Duodenal mucosa (tissue), 2 donors: Measurements from ENCODE around the gene MEGF9.
"Not testable (repeated sequence)": the region's sequence is repeated elsewhere in the genome, so short reads cannot be mapped to it uniquely, and the experiment has no call there.

ENCODE experiments used
- H3K27ac ChIP-seq: one replicate; pipeline ENCODE4 v1.7.0; 2013; ENCODE audit warnings: low read depth, low read length
- H3K27me3 ChIP-seq, 2 donors: one replicate each; pipeline ENCODE4 v1.7.0; 2013; ENCODE audit warnings: low read length in 2 of 2, control low read depth in 1 of 2; ENCODE audit not compliant: insufficient read depth in 2 of 2, control insufficient read depth in 1 of 2
- H3K36me3 ChIP-seq, 2 donors: one replicate each; pipeline ENCODE4 v1.7.0; 2013; ENCODE audit warnings: low read length in 2 of 2, control low read depth in 1 of 2; ENCODE audit not compliant: insufficient read depth in 2 of 2, control insufficient read depth in 1 of 2
- H3K4me1 ChIP-seq, 2 donors: one replicate each; pipeline ENCODE4 v1.7.0; 2013; ENCODE audit warnings: low read length in 2 of 2, control low read depth in 1 of 2; ENCODE audit not compliant: insufficient read depth in 2 of 2, control insufficient read depth in 1 of 2
- H3K4me3 ChIP-seq, 2 donors: one replicate each; pipeline ENCODE4 v1.7.0; 2013; ENCODE audit warnings: low read length in 2 of 2, low read depth in 1 of 2
- H3K9ac ChIP-seq, 2 donors: one replicate each; pipeline ENCODE4 v1.7.0; 2013; ENCODE audit warnings: low read length in 2 of 2, low read depth in 1 of 2
- H3K9me3 ChIP-seq, 2 donors: one replicate each; pipeline ENCODE4 v1.7.0; 2013; ENCODE audit warnings: low read length in 2 of 2, control low read depth in 1 of 2; ENCODE audit not compliant: control insufficient read depth in 1 of 2

MEGF9 gene

GRCh38 chr9:120746366-120746765 is 32.1 kb upstream of the MEGF9 start:
- H3K27ac ChIP-seq, H3K27me3 ChIP-seq, H3K9me3 ChIP-seq, H3K4me3 ChIP-seq, H3K9ac ChIP-seq, H3K36me3 ChIP-seq, H3K4me1 ChIP-seq: not testable (repeated sequence)

DNA sequence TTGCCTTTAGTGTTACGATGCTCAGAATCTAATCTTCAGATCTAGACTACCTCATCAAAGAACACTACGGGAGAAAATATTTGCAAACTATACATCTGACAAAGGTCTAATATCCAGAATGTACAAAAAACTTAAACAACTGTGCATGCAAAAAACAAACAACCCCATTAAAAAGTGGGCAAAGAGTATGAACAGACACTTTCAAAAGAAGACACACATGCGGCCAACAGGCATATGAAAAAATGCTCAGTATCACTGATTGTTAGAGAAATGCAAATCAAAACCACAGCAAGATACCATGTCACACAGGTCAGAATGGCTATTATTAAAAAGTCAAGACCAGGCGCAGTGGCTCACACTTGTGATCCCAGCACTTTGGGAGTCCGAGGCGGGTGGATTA is 31.0 kb upstream of the MEGF9 start:
- H3K4me1 ChIP-seq: no peaks in the 10 kb centered on the region

GRCh38 chr9:120742951-120743416 is 28.7 kb upstream of the MEGF9 start:
- H3K9me3 ChIP-seq: no peaks in the 10 kb centered on the region
- H3K4me3 ChIP-seq: no peak overlapping the region
- H3K9ac ChIP-seq: no peak overlapping the region
- H3K4me1 ChIP-seq: no peaks in the 10 kb centered on the region
- H3K36me3 ChIP-seq: no peaks in the 10 kb centered on the region
- H3K27me3 ChIP-seq: no peaks in the 10 kb centered on the region
- no peak overlapping the region for H3K27ac ChIP-seq

More for the DNA sequence above, 31.0 kb upstream of the MEGF9 start:
- no peak overlapping the region for H3K27ac ChIP-seq
- no peaks in the 10 kb centered on the region for H3K27me3 ChIP-seq
- H3K4me3 ChIP-seq: no peak overlapping the region
- H3K9me3 ChIP-seq: no peaks in the 10 kb centered on the region
- no peak overlapping the region for H3K9ac ChIP-seq
- no peaks in the 10 kb centered on the region for H3K36me3 ChIP-seq

- H3K27ac ChIP-seq: no peak overlapping the region
- H3K4me1 ChIP-seq: no peaks in the 10 kb centered on the region
- H3K9ac ChIP-seq: no peak overlapping the region
- no peaks in the 10 kb centered on the region for H3K9me3 ChIP-seq
- no peak overlapping the region for H3K4me3 ChIP-seq
- H3K36me3 ChIP-seq: no peaks in the 10 kb centered on the region
- no peaks in the 10 kb centered on the region for H3K27me3 ChIP-seq
Measured at GRCh38 chr9:120741701-120742100, 27.4 kb upstream of the MEGF9 start.

- no peaks in the 10 kb centered on the region for H3K27me3 ChIP-seq
- H3K9me3 ChIP-seq: no peaks in the 10 kb centered on the region
- H3K36me3 ChIP-seq: no peaks in the 10 kb centered on the region
- H3K4me3 ChIP-seq: no peak overlapping the region
- no peak overlapping the region for H3K27ac ChIP-seq
- no peak overlapping the region for H3K9ac ChIP-seq
- no peaks in the 10 kb centered on the region for H3K4me1 ChIP-seq
Measured at GRCh38 chr9:120741191-120741590, 26.9 kb upstream of the MEGF9 start.

DNA sequence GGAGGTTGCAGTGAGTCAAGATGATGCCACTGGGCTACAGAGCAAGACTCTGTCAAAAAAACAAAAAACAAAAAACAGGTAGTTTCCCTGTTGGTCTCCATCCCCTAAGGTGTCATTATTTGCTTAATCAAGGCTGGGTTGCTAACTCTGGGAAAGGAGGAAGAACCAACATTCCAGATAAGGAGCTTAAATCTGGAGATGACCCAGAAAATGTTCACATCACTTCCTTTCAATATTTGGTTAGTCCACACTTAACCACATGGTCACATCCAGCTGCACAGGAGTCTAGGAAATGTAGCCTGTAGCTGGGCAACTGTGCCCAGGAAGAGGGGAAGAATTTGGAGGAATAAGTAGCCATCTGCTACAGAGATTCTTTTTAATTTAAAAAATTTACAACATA is 25.9 kb upstream of the MEGF9 start:
- no peaks in the 10 kb centered on the region for H3K27me3 ChIP-seq
- H3K36me3 ChIP-seq: no peaks in the 10 kb centered on the region
- no peak overlapping the region for H3K9ac ChIP-seq
- no peak overlapping the region for H3K27ac ChIP-seq
- peaks cover 0 to 8% of the 10 kb centered on the region in 2 donors for H3K4me1 ChIP-seq
- H3K9me3 ChIP-seq: no peaks in the 10 kb centered on the region
- H3K4me3 ChIP-seq: no peak overlapping the region

- H3K27ac ChIP-seq: no peak overlapping the region
- no peaks in the 10 kb centered on the region for H3K9me3 ChIP-seq
Measured at GRCh38 chr9:120737416-120738165, 23.3 kb upstream of the MEGF9 start.

DNA sequence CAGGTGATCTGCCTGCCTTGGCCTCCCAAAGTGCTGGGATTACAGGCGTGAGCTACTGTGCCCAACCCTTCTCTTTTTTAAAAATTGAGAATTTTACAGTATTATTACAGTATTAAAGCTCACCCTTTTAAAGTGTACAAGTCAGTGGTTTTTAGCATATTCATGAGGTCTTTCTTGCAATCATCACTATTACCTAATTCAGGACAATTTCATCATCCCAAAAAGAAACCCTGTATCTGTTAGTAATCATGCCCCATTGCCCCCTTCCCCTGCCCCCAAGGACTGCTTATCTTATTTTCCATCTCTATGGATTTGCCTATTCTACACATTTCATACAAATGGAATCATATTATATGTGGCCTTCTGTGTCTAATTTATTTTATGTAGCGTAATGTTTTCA is 22.6 kb upstream of the MEGF9 start:
- Histone ChIP-seq H3K4me3 (no peak overlapping the region), H3K9ac (no peak overlapping the region), H3K36me3 (no peaks in the 10 kb centered on the region), H3K9me3 (no peaks in the 10 kb centered on the region), H3K4me1 (peaks cover 0 to 13% of the 10 kb centered on the region in 2 donors), H3K27ac (no peak overlapping the region), H3K27me3 (no peaks in the 10 kb centered on the region)

More at GRCh38 chr9:120737416-120738165, 23.3 kb upstream of the MEGF9 start:
- Histone ChIP-seq H3K36me3 (no peaks in the 10 kb centered on the region), H3K9ac (no peak overlapping the region), H3K4me1 (peaks cover 0 to 13% of the 10 kb centered on the region in 2 donors), H3K4me3 (no peak overlapping the region), H3K27me3 (no peaks in the 10 kb centered on the region)

- H3K36me3 ChIP-seq: no peaks in the 10 kb centered on the region
- peak overlapping the region in 1 of 2 donors; percentile 22 for H3K4me3 ChIP-seq
- H3K27ac ChIP-seq: no peak overlapping the region
- peaks cover 0 to 20% of the 10 kb centered on the region in 2 donors for H3K4me1 ChIP-seq
- no peaks in the 10 kb centered on the region for H3K9me3 ChIP-seq
- H3K9ac ChIP-seq: no peak overlapping the region
- no peaks in the 10 kb centered on the region for H3K27me3 ChIP-seq
Measured at GRCh38 chr9:120735415-120736126, 21.3 kb upstream of the MEGF9 start.

GRCh38 chr9:120734607-120735410 is 20.5 kb upstream of the MEGF9 start:
- H3K4me1 ChIP-seq: peaks cover 0 to 21% of the 10 kb centered on the region in 2 donors
- H3K36me3 ChIP-seq: no peaks in the 10 kb centered on the region
- H3K27ac ChIP-seq: peak overlapping the region; percentile 20
- peak overlapping the region in 1 of 2 donors; percentile 22 for H3K4me3 ChIP-seq
- H3K9me3 ChIP-seq: no peaks in the 10 kb centered on the region
- H3K27me3 ChIP-seq: no peaks in the 10 kb centered on the region
- H3K9ac ChIP-seq: no peak overlapping the region
